Measurements from ENCODE around the gene LRRC18.

LRRC18 gene

DNA sequence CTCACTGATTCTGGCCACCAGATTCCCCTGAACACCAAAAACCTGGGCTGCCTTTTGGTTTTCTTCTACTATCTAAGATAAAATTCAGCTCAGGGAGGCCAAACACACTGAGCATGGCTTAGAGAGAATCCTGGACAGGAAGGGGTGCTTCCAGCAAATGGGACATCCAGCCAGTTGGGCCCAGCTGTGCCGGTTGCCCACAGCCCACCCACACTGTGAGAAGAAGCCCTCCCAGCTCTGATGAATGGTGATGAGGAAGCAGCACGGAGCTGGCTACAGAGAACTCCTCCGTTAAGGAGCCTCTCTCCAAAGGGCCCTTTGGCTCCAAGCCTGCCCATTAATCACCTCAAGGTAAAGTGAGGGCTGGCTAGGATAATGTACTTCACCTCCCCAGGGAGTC is 15.9 kb downstream of the LRRC18 start:
- DNase-seq (ENCODE audit: low read depth in 4 of 4, low spot score in 1 of 4): no peak

GRCh38 chr10:48913674-48914073 is 26.0 kb downstream of the LRRC18 start:
- DNase-seq (ENCODE audit: low read depth in 4 of 4, low spot score in 1 of 4): no peak

DNA sequence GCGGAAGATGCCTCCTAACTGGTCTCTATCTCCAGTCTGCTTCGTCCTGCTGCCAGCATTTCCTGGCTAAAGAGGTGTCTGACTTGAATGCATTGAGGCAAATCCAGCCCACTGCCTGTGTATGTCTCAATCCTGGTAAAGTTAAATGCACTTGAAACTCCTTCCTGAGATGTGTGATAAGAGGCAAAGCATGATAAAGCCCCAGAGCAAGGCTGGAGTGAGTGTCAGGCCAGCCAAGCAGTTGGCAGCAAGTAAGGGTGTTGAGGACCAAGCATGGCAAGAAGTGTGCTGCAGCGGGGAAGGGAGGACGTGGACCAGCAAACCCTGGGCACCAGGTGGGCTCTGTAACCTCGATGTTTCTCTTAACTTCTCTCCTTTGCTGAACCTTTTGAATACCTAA is 29.1 kb downstream of the LRRC18 start:
- DNase-seq (ENCODE audit: low read depth in 4 of 4, low spot score in 1 of 4): no peak

DNA sequence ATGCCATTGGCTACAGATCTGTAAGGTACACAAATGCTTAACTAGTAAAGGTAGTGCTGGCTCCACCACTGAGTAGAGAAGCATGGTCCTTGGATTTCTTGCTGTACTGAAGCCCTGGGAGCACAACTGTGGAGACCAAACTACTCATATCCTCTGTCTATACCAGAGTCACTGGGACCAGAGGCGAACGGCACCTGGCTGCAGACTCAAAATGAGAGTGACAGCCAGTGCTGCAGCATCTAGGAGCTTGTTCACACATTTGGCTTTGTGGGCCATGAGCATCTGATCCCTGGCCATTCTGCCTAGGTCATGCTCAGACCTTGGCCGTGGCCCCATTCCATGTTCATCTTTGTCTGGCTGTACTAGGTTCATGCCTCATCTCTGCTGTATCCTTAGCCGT is 31.9 kb downstream of the LRRC18 start:
- DNase-seq (ENCODE audit: low read depth in 4 of 4, low spot score in 1 of 4): no peak

DNA sequence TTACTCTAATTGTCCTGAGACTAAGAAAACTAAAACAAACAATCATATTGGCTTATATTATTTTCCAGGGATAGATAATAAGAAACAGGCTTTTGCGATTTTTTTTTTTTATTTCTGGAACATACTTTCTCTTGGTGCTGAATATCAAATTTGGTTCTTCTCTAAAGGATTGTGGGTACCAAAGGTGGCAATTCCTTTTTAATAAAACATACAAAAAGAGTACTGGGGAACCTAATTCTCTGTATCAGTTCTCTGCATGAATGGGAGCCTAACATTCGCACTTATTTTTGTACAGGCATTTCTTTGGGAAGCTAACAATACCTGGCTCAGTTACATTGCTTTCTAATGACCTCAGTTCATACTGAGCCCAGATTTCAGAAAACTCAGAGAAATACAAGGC is 32.8 kb downstream of the LRRC18 start:
- no peak for DNase-seq (ENCODE audit: low read depth in 4 of 4, low spot score in 1 of 4)

DNA sequence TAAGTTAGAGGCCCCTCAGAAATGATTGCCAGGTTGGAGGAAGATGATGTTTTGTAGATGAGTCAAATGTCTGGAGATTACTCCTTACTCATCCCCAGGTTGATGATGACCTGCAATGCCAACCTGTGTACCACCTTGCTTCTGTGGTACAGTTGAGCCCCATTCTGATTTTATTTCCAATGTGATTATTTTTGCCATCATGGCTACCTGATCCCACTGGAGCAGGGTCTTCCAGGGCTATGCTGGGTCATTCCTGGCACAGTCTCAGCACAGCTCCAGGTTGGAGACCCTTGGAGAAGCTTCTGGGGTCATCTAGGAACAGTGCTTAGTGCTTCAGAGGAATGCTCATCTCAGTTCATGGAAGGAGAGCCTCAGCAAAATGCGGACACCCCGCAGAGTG is 34.3 kb downstream of the LRRC18 start:
- no peak for DNase-seq (ENCODE audit: low read depth in 4 of 4, low spot score in 1 of 4)

- DNase-seq (ENCODE audit: low read depth in 4 of 4, low spot score in 1 of 4): no peak
Observed at GRCh38 chr10:48904861-48905260, 34.8 kb downstream of the LRRC18 start.

DNA sequence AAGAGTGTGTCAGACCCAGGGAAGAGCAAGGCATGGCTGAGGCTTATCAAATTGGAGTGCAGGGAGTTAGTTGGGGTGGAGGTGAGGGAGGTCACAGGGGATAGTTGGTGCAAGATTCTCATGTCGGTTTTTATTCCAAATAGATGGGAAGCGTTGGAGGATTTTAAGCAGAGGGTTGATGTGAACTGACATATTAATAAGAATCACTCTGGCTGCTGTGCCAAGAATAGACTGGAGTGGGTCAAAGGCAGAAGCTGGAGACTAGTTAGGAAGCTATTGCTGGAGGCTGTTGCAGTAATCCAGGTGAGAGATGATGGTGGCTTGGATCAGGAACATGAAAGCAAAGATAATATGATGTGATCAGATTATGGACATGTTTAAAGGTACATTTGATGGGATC is 36.5 kb downstream of the LRRC18 start:
- no peak for DNase-seq (ENCODE audit: low read depth in 4 of 4, low spot score in 1 of 4)

DNA sequence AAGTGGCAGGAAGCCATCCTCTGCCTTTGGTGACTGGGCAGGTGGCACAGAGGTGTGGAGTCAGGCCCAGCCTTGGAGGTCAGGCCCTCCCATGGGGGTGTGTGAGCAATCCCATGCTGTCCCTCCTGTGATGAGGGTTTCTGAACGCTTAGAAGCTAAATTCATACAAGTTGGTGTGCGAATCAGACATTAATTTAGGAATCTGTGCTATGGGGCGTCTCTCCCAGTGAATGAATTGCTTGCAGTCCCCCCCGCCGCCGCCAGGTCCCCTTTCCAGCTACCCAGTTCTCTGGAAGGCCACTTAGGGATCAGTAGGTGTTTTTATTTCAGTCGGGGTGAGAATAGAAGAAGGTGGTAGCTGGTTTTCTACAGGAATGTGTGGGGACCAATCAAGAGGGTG is 37.5 kb downstream of the LRRC18 start:
- no peak for DNase-seq (ENCODE audit: low read depth in 4 of 4, low spot score in 1 of 4)

DNA sequence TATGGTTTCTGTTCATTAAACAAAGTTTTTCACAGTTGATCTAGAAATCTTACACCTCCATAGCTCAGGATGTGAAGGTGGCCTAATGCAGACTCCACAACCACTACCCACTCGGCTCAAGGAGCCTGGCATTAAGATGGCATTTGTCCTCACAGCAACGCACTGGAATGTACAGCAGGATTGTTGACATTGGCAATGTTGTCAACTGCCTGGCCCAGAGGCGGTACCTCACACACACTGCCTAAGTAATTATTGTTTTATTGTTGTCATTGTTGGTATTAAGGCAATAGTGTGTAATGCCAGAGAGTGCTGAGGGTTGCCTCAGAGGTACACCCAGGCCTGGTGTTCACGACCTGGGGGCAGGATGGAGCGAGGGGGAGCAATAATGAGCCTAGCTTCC is 38.3 kb downstream of the LRRC18 start:
- no peak for DNase-seq (ENCODE audit: low read depth in 4 of 4, low spot score in 1 of 4)

DNA sequence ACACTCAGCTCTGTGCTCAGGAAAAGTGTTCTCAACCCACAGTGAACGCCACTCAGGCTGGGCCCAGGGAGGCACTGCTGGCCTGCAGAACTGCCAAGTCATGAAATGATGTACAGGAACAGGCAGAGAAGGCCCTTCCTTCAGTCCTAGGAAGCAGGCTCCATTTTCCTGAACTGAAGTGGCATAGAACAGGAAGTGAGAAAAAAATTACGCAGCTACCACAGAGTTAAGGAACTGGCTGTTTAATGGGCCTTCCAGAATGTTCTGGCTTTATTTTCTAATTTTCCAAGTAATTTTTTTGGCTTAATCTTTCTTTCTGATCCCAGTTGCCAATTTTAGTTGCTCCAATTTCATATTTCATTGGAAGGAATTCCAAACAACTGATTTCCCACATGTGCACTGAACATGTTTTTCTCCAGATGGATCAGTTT is 39.3 kb downstream of the LRRC18 start:
- no peak for DNase-seq (ENCODE audit: low read depth in 4 of 4, low spot score in 1 of 4)

DNA sequence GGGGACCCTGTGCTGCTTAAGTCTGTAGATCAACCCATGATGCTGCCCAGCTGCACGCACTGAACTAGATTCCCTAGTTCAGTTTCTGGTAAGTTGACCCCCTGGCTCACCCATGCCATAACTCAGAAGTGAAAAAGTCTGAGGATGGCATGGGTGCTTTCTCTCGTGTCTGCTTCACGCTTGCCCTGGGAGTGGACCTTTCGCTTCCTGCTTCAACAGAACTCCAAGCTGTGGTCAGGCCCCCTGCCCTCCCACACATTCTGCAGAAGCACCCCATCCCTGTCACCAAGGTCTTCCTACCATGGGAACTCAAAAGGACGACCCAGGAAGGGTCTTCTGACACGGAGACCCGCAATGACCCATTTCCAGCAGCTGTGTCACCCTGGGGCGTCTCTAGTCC is 39.9 kb downstream of the LRRC18 start:
- no peak for DNase-seq (ENCODE audit: low read depth in 4 of 4, low spot score in 1 of 4)

- no peak for DNase-seq (ENCODE audit: low read depth in 4 of 4, low spot score in 1 of 4)
Observed at GRCh38 chr10:48898426-48898825, 41.2 kb downstream of the LRRC18 start.

DNA sequence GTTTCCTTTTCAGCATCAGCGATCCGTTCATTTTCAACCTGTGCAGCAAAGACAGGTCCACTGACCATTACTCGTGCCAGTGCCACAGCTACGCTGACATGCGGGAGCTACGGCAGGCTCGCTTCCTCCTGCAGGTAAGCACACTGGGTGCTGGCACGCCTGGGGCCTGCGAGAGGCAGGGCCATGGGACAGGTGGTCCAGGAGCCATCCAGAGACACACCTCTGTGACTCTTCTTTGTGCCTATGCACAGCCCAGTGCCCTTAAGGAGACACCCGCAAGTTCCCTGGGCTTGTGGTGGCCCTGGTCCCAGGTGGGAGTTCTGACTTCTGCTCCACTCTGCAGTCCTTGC is 42.2 kb downstream of the LRRC18 start:
- DNase-seq (ENCODE audit: low read depth in 4 of 4, low spot score in 1 of 4): no peak

- DNase-seq (ENCODE audit: low read depth in 4 of 4, low spot score in 1 of 4): no peak
Observed at GRCh38 chr10:48896756-48897440, 42.7 kb downstream of the LRRC18 start.

- no peak for DNase-seq (ENCODE audit: low read depth in 4 of 4, low spot score in 1 of 4)
Observed at GRCh38 chr10:48895803-48896195, 43.8 kb downstream of the LRRC18 start.

GRCh38 chr10:48894911-48895802 is 44.5 kb downstream of the LRRC18 start:
- no peak for DNase-seq (ENCODE audit: low read depth in 4 of 4, low spot score in 1 of 4)

DNA sequence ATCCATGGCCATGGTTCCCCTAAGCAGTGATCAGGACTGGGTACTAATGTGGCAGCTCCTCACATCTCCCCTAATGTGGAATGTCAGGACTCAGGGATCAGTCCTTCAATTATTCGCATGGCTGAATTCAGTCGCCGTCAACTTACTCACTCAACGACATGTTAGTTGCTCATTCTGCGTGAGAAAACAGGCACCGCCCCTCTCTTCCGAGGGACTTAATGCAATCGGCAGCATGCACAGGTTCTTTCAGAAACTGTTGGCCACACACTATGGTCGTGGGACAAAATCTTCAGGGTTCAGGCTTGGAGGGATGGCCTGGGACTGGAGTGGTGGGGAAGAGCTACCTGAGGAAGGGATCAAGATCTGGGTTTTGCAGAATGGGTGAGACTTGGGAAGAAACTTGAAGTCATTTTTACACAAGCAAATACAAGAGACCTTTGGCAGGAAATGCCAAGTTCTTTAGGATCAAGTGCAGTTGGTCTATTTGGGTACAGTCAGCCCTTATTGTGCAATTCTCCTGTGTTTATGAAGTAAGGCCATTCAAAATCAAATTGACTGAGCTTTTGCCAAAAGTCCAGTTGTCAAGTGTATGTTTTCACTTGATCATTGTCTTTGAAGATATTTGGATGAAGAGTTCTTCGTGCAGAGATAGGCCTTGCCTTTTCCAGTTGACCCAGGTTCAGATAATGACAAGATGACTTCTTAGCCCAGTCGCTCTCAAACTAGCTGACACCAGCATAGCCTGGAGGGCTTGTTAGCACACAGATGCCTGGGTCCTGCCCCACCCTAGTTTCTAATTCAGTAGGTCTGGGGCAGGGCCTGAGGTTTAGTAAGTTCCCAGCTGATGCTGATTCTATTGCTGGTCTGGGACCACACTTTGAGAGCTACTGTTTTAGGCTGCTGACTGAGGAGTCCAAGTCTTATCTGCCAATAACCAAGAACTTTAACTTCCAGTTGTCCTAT is 48.5 kb downstream of the LRRC18 start:
- DNase-seq (ENCODE audit: low read depth in 4 of 4, low spot score in 1 of 4): no peak

DNA sequence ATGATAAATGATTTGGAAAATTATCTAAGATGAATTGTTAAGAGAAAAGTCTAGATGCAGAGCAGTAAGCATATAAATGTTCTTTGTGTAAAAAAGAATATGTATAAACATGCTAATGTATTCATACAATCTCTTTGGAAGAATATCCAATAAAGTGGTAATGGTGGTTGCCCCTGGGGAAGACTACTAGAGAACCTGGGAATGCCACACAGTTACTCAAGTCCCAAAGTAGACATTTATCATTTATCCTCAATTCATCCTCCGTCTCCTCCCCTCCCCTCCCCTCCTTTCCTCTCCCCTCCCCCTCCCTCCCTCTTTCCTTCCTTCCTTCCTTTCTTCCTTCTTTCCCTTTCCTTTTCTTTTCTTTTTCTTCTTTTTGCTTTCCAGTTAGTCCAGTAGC is 51.7 kb downstream of the LRRC18 start:
- DNase-seq (ENCODE audit: low read depth in 4 of 4, low spot score in 1 of 4): no peak

GRCh38 chr10:48885376-48885775 is 54.3 kb downstream of the LRRC18 start:
- no peak for DNase-seq (ENCODE audit: low read depth in 4 of 4, low spot score in 1 of 4)

DNA sequence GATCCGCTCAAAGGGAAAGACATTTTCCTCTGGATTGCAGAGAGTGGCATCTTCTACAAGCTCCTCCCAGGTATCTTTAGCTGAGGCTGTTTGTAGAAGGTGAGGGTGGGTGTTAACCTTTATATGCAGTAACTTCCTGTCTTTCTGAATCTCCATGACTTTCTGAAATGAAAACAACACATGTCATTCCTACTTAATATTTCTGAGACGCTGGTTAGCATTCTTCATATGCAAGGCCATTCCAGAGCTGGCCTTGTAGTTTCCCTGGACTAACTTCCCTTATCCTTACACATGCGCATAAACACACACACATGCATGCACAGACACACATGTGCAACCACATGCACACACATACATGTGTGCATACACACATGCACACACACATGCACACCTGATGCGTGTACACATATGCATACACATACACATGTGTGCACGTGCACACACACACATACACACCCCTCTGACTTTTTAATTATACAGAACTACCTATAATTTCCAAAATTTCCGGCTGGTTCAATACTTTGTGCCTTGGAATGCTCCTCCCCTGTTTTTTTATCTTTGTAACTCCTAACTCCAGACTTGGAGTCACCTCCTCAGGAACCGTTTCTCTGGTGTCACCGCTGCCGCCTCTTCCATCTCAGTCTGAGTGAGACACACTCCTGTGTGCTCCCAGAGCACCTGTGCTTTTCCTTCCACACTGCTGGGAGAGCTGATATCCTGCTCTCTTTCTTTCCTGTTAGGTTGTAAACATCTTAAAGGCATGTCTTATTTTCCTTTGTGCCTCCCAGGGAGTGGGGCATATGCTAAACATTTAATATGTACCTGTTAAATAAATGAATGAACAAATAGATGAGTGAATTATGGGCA is 55.2 kb downstream of the LRRC18 start:
- no peak for DNase-seq (ENCODE audit: low read depth in 4 of 4, low spot score in 1 of 4)
